Iris pigment epithelial cell (primary cell): Measurements from ENCODE around the gene HCN4.
A peak's percentile ranks its signal among the peaks of the same experiment; 100 is the strongest.

Experiments
- DNase-seq: peaks from one replicate; pipeline ENCODE4 v3.0.0-alpha.2; 2011; ENCODE audit warnings: low read depth

The HCN4 gene

DNA sequence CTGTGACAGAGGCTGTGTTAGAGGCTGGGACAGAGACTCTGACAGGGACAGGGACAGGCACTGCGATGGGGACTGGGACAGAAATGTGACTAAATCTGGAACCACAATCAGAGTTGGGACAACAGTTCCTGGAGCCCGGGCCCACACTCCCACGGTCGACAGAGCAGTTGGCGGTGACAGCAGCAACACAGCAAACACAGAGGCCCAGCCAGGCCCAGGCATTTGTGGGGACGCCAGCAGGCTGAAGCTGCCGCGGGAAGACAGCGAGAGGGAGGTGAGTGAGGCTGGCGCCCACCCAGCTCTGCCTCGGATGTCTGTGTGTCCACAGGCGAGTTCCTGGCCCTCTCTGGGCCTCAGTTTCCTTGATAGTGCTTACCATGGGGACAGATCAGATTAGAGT, 9.3 kb upstream of the HCN4 start:
- DNase-seq: no peak

DNA sequence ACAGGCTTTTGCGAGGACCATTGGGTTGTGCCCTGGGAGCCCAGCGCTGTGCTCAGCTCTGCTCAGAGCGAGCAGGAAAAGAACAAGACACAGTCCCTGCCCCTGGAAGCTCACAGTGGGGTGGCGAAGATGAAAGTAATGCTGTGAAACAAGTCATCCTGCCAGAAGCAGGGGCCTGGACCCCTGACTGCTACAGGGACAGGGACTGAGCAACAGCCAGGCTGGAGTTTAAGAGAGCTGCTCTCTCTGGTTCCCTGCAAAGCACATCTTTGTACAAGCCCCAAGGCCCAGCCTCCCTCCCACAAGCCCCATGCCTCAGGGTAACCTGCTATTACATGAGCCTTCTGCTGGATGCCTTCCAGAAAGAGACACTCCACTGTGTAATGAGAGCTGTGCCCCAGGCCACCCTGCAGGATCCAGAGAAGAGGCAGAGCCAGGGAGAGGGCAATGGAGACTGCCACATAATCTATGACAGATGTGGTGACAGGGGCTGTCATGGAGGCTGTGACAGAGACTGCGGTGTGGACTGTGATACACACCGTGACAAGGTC, 7.1 kb upstream of the HCN4 start:
- no peak for DNase-seq

DNA sequence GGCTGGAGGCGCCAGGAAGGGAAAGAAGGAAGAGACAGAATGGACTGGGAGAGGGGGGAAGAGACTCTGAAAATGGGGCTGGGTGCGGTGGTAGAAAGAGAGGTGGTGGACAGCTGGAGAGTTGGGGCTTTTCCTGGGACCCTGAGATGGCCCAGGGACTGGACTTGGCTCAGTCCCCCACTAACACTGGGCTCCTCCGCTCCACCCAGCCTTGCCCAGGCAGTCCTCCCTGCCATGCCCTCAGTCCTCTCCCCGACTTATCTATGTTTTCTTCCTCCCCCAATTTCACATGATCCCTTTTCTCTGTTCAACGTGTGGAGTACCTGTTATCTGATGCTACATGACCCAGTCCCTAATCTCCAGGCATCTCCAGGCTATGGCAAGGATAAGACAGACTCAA, 6.3 kb upstream of the HCN4 start:
- DNase-seq: no peak

DNA sequence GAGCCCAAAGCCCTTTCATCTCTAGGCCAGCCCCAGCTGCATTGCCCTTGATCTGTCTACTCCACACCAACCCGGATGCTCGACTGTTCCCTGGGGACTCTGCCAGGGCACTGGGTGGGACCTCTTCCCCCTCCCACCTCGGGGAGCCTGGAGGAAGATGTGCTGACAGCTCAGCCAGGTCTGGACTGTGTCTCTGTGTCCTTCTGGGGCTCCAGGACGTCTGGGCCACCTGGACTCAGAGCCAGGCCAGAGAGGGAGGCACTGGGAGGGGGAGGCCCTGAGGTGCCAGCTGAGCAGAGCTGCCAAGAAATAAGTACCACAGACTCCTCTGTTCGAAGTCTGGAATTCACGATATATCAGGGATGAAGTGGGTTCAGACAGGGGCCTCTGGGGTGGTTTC, 5.8 kb upstream of the HCN4 start:
- DNase-seq: no peak

DNA sequence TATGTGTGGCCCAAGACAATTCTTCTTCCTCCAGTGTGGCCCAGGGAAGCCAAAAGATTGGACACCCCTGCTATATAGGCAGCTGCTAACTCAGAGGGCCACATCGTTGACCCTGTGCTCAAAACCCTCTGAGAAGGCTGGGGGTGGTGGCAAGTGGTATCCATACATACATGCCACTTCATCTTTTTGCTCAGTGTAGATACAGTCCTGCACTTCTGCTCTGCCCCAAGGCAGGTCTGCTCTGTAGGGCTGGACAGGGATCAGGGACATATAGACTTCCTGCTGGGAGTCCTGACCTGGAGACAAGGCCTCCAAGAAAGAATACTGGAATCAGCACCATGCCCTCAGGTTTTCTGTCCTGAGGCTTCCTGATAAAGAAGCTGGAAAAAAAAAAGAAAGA, 4.5 kb upstream of the HCN4 start:
- no peak for DNase-seq

DNA sequence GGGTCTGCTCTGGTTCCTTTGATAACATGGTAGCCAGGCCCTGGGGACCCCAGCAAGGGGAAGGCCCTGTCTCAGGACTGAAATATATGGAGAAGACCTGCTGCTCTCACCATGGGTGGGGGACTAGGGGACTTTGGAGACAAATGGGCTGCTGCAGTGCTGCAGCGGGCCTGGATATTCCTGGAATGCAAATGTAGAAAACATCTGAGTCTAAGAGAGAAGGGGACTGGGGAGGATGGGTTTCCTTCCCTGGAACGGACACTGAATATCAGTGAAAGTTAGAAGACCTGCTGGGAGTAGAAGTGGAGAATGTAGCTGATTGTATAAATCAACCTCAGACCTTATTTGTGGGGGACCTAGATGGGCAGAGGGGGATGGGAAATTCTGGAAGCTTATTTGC, 3.1 kb upstream of the HCN4 start:
- DNase-seq: no peak

DNA sequence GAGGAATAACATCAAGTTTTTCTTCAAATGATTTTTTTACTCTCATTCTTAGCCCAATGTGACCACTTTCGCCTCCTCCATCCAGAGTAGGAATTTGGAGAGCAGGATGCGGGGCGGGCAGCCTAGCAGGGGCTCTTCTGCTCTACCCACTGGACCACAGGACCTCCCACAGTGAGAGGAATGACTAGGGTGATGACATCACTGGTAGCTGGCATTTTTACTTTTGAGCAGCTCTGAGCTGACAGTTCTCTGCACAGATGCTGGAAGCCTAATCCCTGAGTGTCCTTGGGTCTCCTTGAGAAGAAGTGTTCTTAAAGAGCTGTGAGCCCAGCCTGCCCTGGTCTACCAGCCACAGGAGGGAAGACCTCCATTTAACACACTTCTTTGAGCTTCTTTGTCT, 1.4 kb upstream of the HCN4 start:
- no peak for DNase-seq

DNA sequence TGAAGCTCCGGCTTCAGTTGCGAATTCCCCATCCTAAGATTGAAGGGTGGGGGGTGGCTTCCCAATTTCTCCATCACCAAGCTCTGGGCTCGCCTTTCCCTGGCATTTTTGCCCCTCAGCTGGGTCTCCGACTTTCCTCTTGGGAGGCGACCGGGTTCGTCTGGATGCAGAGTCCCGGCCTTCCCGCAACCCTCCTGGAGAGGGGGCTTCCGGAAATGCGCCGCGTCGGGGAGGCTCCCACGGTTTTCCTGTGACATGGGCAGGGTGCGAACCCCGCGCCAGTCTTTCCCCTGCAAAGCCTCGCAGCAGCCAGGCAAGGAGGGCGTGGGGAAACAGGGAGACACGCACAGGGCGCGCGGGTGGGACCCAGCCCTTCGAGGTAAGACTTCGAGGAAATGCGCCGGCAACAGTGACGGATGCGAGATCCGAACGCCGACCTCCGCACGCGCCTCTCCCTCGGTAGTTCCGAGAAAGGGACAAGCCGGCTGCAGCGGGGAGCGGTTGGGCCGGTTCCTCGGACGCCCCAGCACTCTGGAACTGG, 466 bp upstream of the HCN4 start:
- DNase-seq: no peak

DNA sequence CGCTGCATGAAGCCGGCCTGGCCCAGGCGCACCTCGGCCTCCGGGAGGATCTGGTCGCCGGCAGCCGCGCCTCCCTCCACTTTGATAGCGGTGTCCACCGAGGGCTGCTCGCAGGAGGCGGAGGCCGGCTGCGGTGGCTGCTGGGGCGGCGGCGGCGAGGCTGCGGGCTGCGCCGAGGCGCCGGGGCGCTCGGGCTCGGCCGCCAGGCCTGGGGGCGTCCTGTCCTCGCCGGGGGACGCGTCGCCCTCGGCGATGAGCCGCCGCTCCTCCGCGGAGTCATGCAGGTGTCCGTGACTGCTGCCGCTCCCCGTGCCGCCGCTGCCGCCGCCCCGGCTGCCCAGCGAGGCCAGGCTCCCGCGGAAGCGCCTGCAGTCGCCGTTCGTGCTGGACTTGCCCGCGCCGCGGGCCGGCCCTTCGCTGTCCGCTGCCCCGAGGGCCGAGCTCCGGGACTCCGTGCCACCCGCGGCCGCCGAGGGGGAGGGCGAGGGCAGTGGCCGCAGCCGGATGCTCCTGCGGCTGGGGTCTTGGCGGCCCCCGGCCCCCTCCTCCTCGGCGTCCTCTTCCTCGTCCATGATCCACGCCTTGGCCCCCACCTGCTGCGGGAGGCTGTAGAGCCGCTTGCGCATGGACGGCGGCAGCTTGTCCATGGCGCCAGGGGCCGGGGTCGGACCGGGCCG, 996 bp downstream of the HCN4 start:
- DNase-seq: no peak

DNA sequence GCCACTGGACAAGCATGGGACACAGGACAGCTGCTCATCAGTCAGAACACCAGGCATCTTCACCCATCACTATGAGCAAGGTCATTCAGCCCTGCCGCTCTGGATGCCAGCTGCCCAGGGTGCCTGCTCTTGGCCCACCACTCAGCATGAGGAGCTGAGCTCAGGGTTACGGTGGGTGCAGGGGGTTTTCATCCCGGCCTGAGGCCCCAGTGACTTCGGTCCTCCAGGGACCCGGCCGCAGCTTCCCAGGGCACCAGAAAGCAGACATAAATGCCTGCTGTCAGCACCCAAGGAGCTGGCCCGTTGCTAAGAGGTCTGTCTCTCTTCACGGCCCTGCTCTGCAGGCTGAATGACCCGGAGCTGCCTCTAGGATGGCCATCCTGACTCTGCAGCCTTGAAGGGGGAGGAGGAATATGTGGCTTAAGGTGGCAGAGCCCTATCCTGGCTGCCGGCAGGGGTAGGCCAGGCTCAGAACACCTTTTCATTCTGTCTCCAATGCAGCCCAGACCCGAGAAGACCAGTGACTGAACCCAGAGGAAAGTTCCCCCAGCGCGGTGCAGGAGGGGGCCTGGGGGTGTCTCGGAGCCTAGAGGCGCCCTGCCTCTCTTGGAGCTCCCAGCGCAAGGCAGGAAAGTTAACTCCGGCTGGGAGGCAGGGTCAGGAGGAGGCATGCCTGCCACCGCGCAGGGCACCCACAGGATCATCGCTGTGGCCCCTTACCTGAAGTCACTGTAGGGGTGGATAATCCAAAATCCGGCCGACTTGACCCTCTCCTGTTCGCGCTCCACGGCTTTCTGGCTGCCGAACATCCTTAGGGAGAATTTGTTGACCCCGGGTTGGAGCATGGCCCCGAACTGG, 1.8 kb downstream of the HCN4 start:
- no peak for DNase-seq

DNA sequence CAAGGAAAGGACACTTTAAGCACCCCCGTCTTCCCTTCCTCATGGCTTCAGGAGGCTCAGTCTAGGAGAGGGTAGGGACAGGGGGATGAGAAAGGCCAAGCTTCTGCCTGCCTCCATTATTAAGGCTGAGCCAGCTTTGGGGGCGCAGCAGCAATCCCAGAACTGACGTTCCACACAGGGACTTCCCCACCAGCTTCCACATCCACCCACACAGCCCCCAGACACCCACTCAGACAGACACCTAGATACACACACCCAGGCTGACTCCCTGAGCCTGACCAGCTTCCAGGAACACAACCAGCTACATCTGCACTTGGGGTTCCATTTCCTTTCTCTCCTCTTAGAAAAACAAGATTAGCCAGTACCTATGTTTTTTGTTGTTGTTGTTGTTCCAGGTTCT, 4.7 kb downstream of the HCN4 start:
- DNase-seq: no peak

DNA sequence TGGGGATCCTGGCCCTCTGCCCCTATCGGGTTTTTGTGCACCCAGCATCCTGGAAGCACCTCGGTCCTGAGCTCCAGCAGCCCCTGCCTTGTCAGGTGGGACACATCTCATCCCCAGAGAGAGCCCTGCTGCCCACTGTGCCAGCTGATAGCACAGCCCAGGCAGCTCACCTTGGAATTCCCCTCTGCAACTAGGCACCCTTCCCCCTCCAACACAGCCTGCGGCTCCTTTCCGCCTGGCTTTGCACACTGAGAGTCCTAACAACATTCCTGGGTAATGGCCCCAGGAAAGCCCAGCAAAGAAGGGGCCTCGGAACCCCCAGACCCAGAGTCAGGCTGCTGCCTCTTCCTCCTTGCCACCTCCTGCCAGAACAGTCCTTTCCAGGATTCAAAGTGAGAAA, 5.9 kb downstream of the HCN4 start:
- no peak for DNase-seq

DNA sequence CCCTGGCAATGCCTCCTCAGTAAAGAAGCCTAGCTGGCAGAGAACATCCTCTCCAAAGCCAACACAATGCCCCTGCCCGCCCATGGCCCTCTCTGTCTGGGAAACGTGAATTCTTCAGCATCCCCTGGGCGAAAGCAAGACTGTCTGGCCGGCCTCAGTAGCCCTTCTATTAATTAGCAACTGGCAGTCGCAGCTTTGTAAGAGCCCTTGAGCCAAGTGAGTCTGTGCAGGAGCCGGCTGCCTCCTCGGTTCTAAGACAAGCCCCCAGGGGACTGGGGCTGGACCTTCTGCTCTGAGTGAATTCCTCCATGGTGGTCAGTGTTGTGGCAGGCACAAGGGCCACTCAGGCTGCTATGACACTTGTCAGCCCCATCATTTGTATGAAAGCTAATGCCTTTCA, 7.4 kb downstream of the HCN4 start:
- no peak for DNase-seq

DNA sequence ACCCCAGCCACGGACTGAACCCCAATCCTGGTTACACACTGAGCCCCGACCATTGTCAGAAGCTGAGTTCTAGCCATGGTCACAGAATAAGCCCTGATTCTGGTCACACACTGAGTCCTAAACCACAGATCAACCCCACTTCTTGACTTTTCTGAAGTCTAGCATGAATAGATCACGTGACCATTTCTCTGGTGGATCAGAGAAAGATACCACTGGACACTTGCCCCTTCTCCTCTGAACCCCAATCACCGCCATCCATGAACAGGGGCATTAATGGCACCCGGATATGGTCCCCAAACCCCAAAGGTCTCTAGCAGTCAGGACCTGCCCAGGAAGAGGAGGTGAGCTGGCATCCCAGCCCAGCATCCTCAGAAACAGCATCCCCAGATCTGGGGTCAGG, 9.1 kb downstream of the HCN4 start:
- DNase-seq: no peak

DNA sequence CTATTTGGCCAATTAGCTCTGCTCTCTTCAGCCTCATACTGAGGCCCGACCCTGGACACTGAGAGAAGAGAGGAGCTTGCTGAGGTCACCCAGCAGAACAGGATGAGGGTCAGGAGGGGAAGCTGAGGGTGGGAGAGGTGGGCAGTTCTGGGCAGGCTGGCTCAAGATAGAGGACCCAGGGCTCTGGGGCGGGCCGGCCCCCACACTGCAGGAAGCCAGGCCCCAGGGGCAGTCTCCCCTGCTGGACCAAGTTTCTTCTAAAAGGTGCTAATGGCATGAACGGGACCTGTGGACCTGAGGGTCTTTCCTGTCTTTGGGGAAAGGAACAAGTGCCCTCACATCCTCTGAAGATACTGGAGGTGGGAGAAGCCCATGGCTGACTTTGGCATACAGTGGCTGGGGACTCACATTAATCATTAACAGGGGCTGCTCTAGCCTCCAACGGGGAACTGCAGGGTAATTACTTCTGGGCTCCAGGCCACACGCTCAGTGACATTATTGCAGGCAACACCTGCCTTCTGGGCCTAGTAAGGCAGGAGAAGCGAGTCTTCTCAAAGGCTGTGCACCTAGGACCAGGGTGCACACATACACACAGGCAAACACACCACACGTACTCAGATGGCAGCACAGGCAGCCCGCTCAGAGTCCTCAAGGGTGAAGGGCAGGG, 10.6 kb downstream of the HCN4 start:
- no peak for DNase-seq

DNA sequence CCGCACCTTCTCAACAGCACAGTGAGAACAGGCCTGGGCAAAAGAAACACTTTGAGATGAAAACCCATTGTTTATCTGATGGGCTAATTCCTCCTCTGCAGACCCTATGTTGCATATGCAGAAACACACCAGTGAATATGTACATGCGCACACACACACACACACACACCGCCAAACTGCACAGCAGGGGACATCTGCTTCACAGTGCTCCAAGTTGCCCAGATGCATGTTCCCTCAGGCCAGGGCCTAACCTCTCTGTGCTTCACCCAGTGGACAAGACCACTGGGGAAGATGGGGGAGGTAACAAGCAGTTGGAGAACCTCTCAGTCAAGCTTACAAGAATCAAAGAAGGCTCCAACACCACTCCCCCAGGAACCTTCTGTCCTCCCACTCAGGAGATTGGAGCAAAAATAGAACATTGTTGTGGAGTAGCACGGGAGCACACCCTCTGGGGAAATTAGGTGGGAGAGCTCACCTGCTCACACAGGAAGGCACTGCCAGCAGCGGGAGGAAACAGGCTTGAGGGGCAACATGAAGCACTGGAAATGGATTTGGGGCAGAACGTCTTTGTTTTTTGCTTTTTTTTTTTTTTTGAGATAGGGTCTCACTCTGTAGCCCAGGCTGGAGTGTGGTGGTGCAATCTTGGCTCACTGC, 13.0 kb downstream of the HCN4 start:
- no peak for DNase-seq

DNA sequence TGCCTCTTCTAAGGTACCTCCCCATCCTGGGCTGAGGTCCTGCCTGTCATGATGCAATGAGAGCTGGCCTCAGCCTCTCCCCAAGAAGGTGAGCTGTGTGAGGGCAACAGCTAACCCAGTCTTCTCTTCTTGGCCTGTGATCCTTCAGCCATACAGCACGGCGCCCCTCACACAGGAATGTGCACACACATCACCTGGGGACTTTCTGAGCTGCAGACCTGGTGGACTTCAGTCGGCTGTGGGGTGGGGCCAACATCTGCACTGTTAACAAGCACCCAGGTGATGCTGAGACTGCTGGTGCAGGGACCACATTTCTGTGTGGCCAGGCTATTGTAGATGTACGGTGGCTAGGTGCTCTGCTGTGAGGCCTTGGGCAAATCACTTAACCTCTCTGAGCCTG, 14.5 kb downstream of the HCN4 start:
- DNase-seq: no peak

DNA sequence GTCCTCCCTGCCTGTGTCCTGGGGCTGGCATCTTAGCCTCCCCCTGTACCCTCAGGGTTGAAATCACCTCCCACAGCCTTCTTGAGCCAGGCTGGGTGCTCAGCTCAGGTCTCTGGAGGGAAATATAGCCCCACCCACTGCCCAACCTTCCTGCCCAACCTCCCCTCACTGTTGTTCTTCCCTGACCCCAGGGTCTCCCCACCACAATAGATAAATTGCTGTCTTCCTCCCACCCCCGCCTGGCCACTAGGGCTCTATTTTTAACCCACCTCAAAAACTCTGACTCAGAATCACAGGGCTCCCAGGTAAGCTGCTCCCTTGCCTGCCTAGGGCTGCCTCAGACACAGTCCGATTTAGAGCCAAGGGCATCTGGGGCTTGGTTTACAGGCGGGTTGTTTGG, 15.0 kb downstream of the HCN4 start:
- DNase-seq: no peak

DNA sequence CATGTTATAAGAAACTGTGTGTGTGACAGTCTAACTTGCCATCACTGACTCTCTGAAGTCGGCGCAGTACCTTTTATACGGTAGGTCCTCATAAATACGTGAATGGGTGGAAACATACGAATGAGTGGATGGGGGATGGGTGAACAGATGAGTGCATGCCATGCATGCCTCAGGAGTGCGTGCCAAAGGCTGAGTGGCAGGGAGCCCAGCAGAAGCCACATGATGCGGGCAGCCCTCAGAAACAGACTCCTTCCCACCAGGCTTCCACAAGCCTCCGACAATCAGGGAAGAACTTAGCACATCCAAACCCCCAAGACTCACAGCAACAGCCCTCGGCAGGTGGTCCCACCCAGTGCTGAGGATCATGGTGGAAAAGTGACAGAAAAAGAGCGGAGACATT, 16.7 kb downstream of the HCN4 start:
- no peak for DNase-seq

DNA sequence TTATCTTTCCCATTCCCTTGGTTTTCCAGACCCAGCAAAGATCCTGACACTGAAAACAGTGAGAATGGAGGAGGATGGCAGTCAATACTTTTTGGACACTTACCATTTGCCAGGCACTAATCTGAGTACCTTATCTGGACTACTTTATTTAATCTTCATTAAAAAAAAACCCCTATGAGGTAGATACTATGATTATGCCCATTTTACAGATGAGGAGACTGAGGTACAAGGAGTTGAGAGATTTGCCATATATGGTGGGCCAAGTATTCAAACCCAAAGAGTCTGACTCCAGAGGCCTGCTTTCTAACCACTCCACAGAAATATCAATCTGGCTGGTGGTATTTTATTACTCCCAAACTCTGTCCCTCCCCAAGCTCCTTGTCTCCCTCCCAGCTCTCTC, 19.6 kb downstream of the HCN4 start:
- no peak for DNase-seq

DNA sequence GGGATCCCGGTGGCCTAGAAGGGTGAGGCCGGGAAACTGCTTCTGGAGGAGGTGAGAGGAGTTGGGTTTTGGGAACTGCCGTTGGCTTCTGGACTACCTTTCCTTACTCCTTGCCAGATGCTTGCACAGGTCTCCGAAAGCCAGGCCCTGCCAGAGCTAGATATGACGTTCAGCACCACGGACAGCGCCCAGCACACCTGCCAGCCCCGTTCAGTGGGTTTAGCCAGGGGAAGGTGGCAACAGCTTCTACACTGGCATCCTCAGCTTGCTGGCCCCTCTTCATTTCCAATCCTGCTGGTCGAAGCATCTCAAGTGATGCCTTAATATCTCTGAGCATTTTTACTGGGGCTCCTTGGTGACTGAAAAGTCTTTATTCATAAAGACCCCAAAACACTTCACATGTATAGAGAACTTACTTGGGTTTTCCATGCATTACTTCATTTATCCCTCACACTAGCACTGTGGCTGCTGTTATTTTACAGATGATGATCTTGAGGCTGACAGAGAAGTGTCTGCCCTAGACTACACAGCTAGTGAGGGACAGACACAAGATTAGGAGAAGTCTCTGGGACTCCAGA, 21.9 kb downstream of the HCN4 start:
- peak; percentile 11 for DNase-seq

DNA sequence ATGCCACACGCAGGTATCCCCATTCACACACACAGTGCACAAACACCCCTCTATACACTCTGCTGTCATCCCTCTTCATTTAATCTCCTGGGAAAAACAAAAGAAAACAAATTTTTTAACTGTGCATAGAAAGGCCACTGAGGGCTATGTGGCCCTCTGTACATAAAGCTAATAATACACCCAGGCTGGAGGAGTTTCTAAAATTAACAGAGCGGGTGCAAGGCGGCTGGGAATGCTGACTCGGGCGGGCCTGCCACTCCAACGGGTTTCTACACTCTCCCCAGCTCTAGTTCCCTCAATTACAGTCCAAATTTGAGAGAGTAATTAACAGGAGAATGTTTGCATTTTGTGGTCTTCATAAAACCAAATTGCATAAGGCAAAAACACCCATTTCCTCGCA, 23.1 kb downstream of the HCN4 start:
- DNase-seq: no peak
